GM12864 (cell line): Measurements from ENCODE around the gene PASD1.
"Not testable (repeated sequence)": the region's sequence is repeated elsewhere in the genome, so short reads cannot be mapped to it uniquely, and the experiment has no call there.

Experiments used
- DNase-seq: peaks from one replicate; pipeline ENCODE4 v3.0.0-alpha.2; 2011; ENCODE audit warnings: low read depth
- H3K4me3 ChIP-seq: 2 replicates; pipeline ENCODE4 v1.5.1; 2011; ENCODE audit warnings: mild to moderate bottlenecking, low read depth, low read length, control low read depth
- CTCF ChIP-seq: IDR thresholded peaks from 2 replicates; pipeline ENCODE4 v1.5.1; 2011; ENCODE audit warnings: low read depth, mild to moderate bottlenecking, moderate library complexity, low read length, control low read depth, inconsistent platforms; ENCODE audit errors: missing control alignments

The PASD1 gene

GRCh38 chrX:151687635-151688034, 124.2 kb downstream of the PASD1 start:
- DNase-seq, result no peak
- no peak for TF ChIP-seq CTCF
- H3K4me3 ChIP-seq, result no peak overlapping the region

GRCh38 chrX:151688695-151689094, 125.2 kb downstream of the PASD1 start:
- H3K4me3 ChIP-seq, result no peak overlapping the region
- no peak for TF ChIP-seq CTCF
- DNase-seq, result no peak

- H3K4me3 ChIP-seq, result no peak overlapping the region
- no peak for TF ChIP-seq CTCF
- no peak for DNase-seq
Observed at GRCh38 chrX:151692825-151693224, 129.3 kb downstream of the PASD1 start.

- TF ChIP-seq CTCF, result no peak
- no peak overlapping the region for H3K4me3 ChIP-seq
- DNase-seq, result no peak
Observed at GRCh38 chrX:151694121-151694520, 130.6 kb downstream of the PASD1 start.

- TF ChIP-seq CTCF, result no peak
- no peak within 1 kb of the TSS for H3K4me3 ChIP-seq
Observed at GRCh38 chrX:151694661-151695582, 131.4 kb downstream of the PASD1 start, which contains the start of gene PRRG3. TSS of gene PRRG3 (plus strand) at chrX:151695458. CDS start at chrX:151698815, 3,357 bp downstream.

GRCh38 chrX:151695583-151696340, 132.3 kb downstream of the PASD1 start:
- H3K4me3 ChIP-seq, result no peak overlapping the region
- no peak for DNase-seq
- no peak for TF ChIP-seq CTCF

More at GRCh38 chrX:151694661-151695582, 131.4 kb downstream of the PASD1 start, which contains the start of gene PRRG3:
- DNase-seq, result no peak

- H3K4me3 ChIP-seq, DNase-seq: not testable (repeated sequence)
Observed at GRCh38 chrX:151697082-151697481, 133.6 kb downstream of the PASD1 start.
